GM18861 (cell line): ENCODE measurements around the gene PCSK6.
"Not testable (repeated sequence)": the region's sequence is repeated elsewhere in the genome, so short reads cannot be mapped to it uniquely, and the experiment has no call there.

Experiments used
- ATAC-seq: cut with Tn5 transposase; IDR thresholded peaks from one replicate; pipeline ENCODE4 v1.9.1; 2021; ENCODE audit not compliant: unreplicated experiment

Gene PCSK6

GRCh38 chr15:101384276-101384675 lies 105.2 kb downstream of the PCSK6 start:
- no peak for ATAC-seq

GRCh38 chr15:101382544-101382943 lies 107.0 kb downstream of the PCSK6 start:
- no peak for ATAC-seq

- no peak for ATAC-seq
Measured at GRCh38 chr15:101381671-101382212, 107.8 kb downstream of the PCSK6 start.

GRCh38 chr15:101380146-101380545 lies 109.4 kb downstream of the PCSK6 start:
- ATAC-seq, result no peak

GRCh38 chr15:101379647-101380046 lies 109.9 kb downstream of the PCSK6 start:
- ATAC-seq, result no peak

- no peak for ATAC-seq
Measured at GRCh38 chr15:101378879-101379278, 110.6 kb downstream of the PCSK6 start.

- no peak for ATAC-seq
Measured at GRCh38 chr15:101378171-101378755, 111.2 kb downstream of the PCSK6 start.

GRCh38 chr15:101376615-101377395 lies 112.7 kb downstream of the PCSK6 start:
- no peak for ATAC-seq

GRCh38 chr15:101375006-101375405 lies 114.5 kb downstream of the PCSK6 start:
- not testable (repeated sequence) for ATAC-seq

GRCh38 chr15:101374326-101374725 lies 115.2 kb downstream of the PCSK6 start:
- ATAC-seq, result no peak

GRCh38 chr15:101373577-101373976 lies 115.9 kb downstream of the PCSK6 start:
- ATAC-seq, result no peak

- no peak for ATAC-seq
Measured at GRCh38 chr15:101372960-101373525, 116.5 kb downstream of the PCSK6 start.

- no peak for ATAC-seq
Measured at GRCh38 chr15:101372149-101372577, 117.3 kb downstream of the PCSK6 start.

GRCh38 chr15:101371519-101371918 lies 118.0 kb downstream of the PCSK6 start:
- ATAC-seq, result no peak

GRCh38 chr15:101371081-101371480 lies 118.4 kb downstream of the PCSK6 start:
- ATAC-seq, result no peak

- no peak for ATAC-seq
Measured at GRCh38 chr15:101370330-101371024, 119.0 kb downstream of the PCSK6 start.

GRCh38 chr15:101369676-101370075 lies 119.8 kb downstream of the PCSK6 start:
- ATAC-seq, result no peak

GRCh38 chr15:101368861-101369642 lies 120.5 kb downstream of the PCSK6 start:
- no peak for ATAC-seq

- no peak for ATAC-seq
Measured at GRCh38 chr15:101368086-101368780, 121.3 kb downstream of the PCSK6 start.

- ATAC-seq, result no peak
Measured at GRCh38 chr15:101366853-101367252, 122.7 kb downstream of the PCSK6 start.
